Measurements from ENCODE around the gene AP5M1. TPM values are rescaled to one million over a fixed set of nuclear protein-coding genes. Genes with fewer than 3 reads are reported as not detected.
"Not testable (repeated sequence)": the region's sequence is repeated elsewhere in the genome, so short reads cannot be mapped to it uniquely, and the experiment has no call there.

The AP5M1 gene
- total and polyA plus RNA-seq, 4 donors = 11.7 to 36.9 (median 23.3) TPM

GRCh38 chr14:57245941-57246340 lies 22.8 kb upstream of the AP5M1 start:
- H3K36me3 ChIP-seq (ENCODE audit: control insufficient read depth in 1 of 2, insufficient read depth in 2 of 2, low read length in 1 of 2) = no peaks in the 10 kb centered on the region
- ATAC-seq (ENCODE audit: low FRiP score) (no peak), DNase-seq (no peak)
- intact Hi-C loops (cut with DNase I) = no loop called here
- no peak overlapping the region for H3K4me3 ChIP-seq (ENCODE audit: low read length in 2 of 2)
- no peak overlapping the region for H3K27ac ChIP-seq (ENCODE audit: low read depth in 1 of 2, low read length in 2 of 2)
- H3K4me1 ChIP-seq (ENCODE audit: control insufficient read depth in 1 of 2, insufficient read depth in 2 of 2, low read length in 2 of 2) = peaks cover 0 to 2% of the 10 kb centered on the region in 2 donors
- no peaks in the 10 kb centered on the region for H3K27me3 ChIP-seq (ENCODE audit: control insufficient read depth in 1 of 2, insufficient read depth in 2 of 2, low read length in 1 of 2)
- no peaks in the 10 kb centered on the region for H3K9me3 ChIP-seq (ENCODE audit: control insufficient read depth, low read length)
- WGBS, 2 donors = 91% methylated on average over 2 of the region's 2 CpGs

GRCh38 chr14:57246933-57247657 lies 21.7 kb upstream of the AP5M1 start:
- H3K4me1 ChIP-seq (ENCODE audit: control insufficient read depth in 1 of 2, insufficient read depth in 2 of 2, low read length in 2 of 2) = peaks cover 0 to 2% of the 10 kb centered on the region in 2 donors
- no peaks in the 10 kb centered on the region for H3K36me3 ChIP-seq (ENCODE audit: control insufficient read depth in 1 of 2, insufficient read depth in 2 of 2, low read length in 1 of 2)
- DNase-seq = no peak
- no peak for ATAC-seq (ENCODE audit: low FRiP score)
- no peak overlapping the region for H3K4me3 ChIP-seq (ENCODE audit: low read length in 2 of 2)
- no peak overlapping the region for H3K27ac ChIP-seq (ENCODE audit: low read depth in 1 of 2, low read length in 2 of 2)
- no peaks in the 10 kb centered on the region for H3K9me3 ChIP-seq (ENCODE audit: control insufficient read depth, low read length)
- intact Hi-C loops (cut with DNase I) = no loop called here
- no peaks in the 10 kb centered on the region for H3K27me3 ChIP-seq (ENCODE audit: control insufficient read depth in 1 of 2, insufficient read depth in 2 of 2, low read length in 1 of 2)
- WGBS, 2 donors = 67 to 68% methylated on average over 2 of the region's 2 CpGs

- Histone ChIP-seq H3K27ac (ENCODE audit: low read depth in 1 of 2, low read length in 2 of 2) (no peak overlapping the region), H3K27me3 (ENCODE audit: control insufficient read depth in 1 of 2, insufficient read depth in 2 of 2, low read length in 1 of 2) (no peaks in the 10 kb centered on the region), H3K9me3 (ENCODE audit: control insufficient read depth, low read length) (no peaks in the 10 kb centered on the region), H3K36me3 (ENCODE audit: control insufficient read depth in 1 of 2, insufficient read depth in 2 of 2, low read length in 1 of 2) (no peaks in the 10 kb centered on the region), H3K4me3 (ENCODE audit: low read length in 2 of 2) (no peak overlapping the region), H3K4me1 (ENCODE audit: control insufficient read depth in 1 of 2, insufficient read depth in 2 of 2, low read length in 2 of 2) (peaks cover 0 to 2% of the 10 kb centered on the region in 2 donors)
- intact Hi-C loops (cut with DNase I) = loop anchor here in 1 of 2 donors (2.0 kb wide), 1 partner anchor 30 kb away; no protein-coding TSS in a partner anchor
- ATAC-seq (ENCODE audit: low FRiP score) = no peak
- DNase-seq = no peak
Observed at GRCh38 chr14:57254884-57255283, 13.9 kb upstream of the AP5M1 start.

DNA sequence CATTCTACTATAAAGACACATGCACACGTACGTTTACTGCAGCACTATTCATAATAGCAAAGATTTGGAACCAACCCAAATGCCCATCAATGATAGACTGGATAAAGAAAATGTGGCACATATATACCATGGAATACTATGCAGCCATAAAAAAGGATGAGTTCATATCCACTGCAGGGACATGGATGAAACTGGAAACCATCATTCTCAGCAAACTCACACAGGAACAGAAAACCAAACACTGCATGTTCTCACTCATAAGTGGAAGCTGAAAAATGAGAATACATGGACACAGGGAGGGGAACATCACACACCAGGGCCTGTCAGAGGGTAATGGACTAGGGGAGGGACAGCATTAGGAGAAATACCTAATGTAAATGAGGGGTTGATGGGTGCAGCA lies 10.6 kb upstream of the AP5M1 start:
- H3K27me3 ChIP-seq (ENCODE audit: control insufficient read depth in 1 of 2, insufficient read depth in 2 of 2, low read length in 1 of 2); H3K27ac ChIP-seq (ENCODE audit: low read depth in 1 of 2, low read length in 2 of 2); intact Hi-C loops (cut with DNase I); H3K9me3 ChIP-seq (ENCODE audit: control insufficient read depth, low read length); H3K4me1 ChIP-seq (ENCODE audit: control insufficient read depth in 1 of 2, insufficient read depth in 2 of 2, low read length in 2 of 2); ATAC-seq (ENCODE audit: low FRiP score); H3K4me3 ChIP-seq (ENCODE audit: low read length in 2 of 2); DNase-seq; H3K36me3 ChIP-seq (ENCODE audit: control insufficient read depth in 1 of 2, insufficient read depth in 2 of 2, low read length in 1 of 2): not testable (repeated sequence)
- 88 to 95% methylated on average over 2 of the region's 2 CpGs for WGBS, 2 donors

DNA sequence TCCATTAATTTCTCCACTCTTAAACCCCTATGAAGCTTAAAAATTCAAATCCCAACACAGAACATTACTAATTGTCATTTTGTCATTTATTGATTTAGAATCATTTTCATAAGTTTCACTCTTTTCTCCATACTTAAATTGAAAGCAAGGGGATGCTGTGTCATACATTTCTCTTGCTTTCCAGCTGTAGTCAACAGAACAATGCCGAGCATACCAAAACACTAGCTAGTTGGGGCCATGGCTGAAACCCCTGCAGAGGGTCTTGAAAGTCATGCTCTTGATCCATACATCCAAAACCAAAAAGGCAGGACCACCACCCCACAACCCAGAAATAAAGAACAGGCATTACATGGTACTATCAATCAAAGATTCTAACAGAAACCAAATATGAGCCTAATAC lies 9.1 kb upstream of the AP5M1 start:
- H3K36me3 ChIP-seq (ENCODE audit: control insufficient read depth in 1 of 2, insufficient read depth in 2 of 2, low read length in 1 of 2) = no peaks in the 10 kb centered on the region
- no peak overlapping the region for H3K27ac ChIP-seq (ENCODE audit: low read depth in 1 of 2, low read length in 2 of 2)
- intact Hi-C loops (cut with DNase I) = loop anchor here in 1 of 2 donors (10.0 kb wide), 1 partner anchor 135 kb away; the partner anchor contains the start of gene NAA30
- H3K9me3 ChIP-seq (ENCODE audit: control insufficient read depth, low read length) = no peaks in the 10 kb centered on the region
- WGBS, 2 donors = 93 to 95% methylated on average over 1 of the region's 1 CpG
- no peak for DNase-seq
- no peak overlapping the region for H3K4me3 ChIP-seq (ENCODE audit: low read length in 2 of 2)
- peaks cover 1 to 3% of the 10 kb centered on the region in 2 donors for H3K4me1 ChIP-seq (ENCODE audit: control insufficient read depth in 1 of 2, insufficient read depth in 2 of 2, low read length in 2 of 2)
- ATAC-seq (ENCODE audit: low FRiP score) = no peak
- H3K27me3 ChIP-seq (ENCODE audit: control insufficient read depth in 1 of 2, insufficient read depth in 2 of 2, low read length in 1 of 2) = no peaks in the 10 kb centered on the region

- no peak for ATAC-seq (ENCODE audit: low FRiP score)
- Histone ChIP-seq H3K36me3 (ENCODE audit: control insufficient read depth in 1 of 2, insufficient read depth in 2 of 2, low read length in 1 of 2) (no peaks in the 10 kb centered on the region), H3K4me1 (ENCODE audit: control insufficient read depth in 1 of 2, insufficient read depth in 2 of 2, low read length in 2 of 2) (peaks cover 1 to 3% of the 10 kb centered on the region in 2 donors), H3K27me3 (ENCODE audit: control insufficient read depth in 1 of 2, insufficient read depth in 2 of 2, low read length in 1 of 2) (no peaks in the 10 kb centered on the region), H3K27ac (ENCODE audit: low read depth in 1 of 2, low read length in 2 of 2) (no peak overlapping the region), H3K9me3 (ENCODE audit: control insufficient read depth, low read length) (no peaks in the 10 kb centered on the region), H3K4me3 (ENCODE audit: low read length in 2 of 2) (no peak overlapping the region)
- intact Hi-C loops (cut with DNase I) = loop anchor here in 1 of 2 donors (10.0 kb wide), 1 partner anchor 133 kb away; the partner anchor contains the start of gene NAA30
- no peak for DNase-seq
Observed at GRCh38 chr14:57261604-57262003, 7.2 kb upstream of the AP5M1 start.

DNA sequence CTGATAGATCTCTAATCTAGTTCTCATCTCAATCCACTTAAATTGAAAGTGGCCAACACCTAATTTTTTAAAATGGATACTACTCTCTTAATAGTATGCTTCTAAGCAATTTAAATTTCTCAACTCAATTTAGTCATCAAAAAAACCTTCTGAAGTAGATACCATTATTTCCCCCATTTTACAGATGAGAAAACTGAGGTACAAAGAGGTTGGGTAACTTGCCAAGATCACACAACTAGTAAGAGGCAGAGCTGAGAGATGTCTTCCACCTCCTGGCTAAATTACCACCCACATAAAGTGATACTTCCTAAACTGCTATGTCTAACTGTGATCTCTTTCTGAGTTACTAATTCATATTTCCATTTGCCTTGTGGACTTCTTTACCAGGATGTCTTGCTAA lies 6.7 kb upstream of the AP5M1 start:
- Histone ChIP-seq H3K4me3 (ENCODE audit: low read length in 2 of 2) (no peak overlapping the region), H3K27ac (ENCODE audit: low read depth in 1 of 2, low read length in 2 of 2) (no peak overlapping the region), H3K4me1 (ENCODE audit: control insufficient read depth in 1 of 2, insufficient read depth in 2 of 2, low read length in 2 of 2) (peaks cover 1 to 3% of the 10 kb centered on the region in 2 donors), H3K9me3 (ENCODE audit: control insufficient read depth, low read length) (no peaks in the 10 kb centered on the region), H3K27me3 (ENCODE audit: control insufficient read depth in 1 of 2, insufficient read depth in 2 of 2, low read length in 1 of 2) (no peaks in the 10 kb centered on the region), H3K36me3 (ENCODE audit: control insufficient read depth in 1 of 2, insufficient read depth in 2 of 2, low read length in 1 of 2) (no peaks in the 10 kb centered on the region)
- intact Hi-C loops (cut with DNase I) = loop anchor here in 1 of 2 donors (10.0 kb wide), 1 partner anchor 133 kb away; the partner anchor contains the start of gene NAA30
- no peak for DNase-seq
- no peak for ATAC-seq (ENCODE audit: low FRiP score)

- H3K4me3 ChIP-seq (ENCODE audit: low read length in 2 of 2) = no peak overlapping the region
- 21 to 27% methylated on average over 2 of the region's 2 CpGs for WGBS, 2 donors
- DNase-seq (no peak), ATAC-seq (ENCODE audit: low FRiP score) (no peak)
- H3K36me3 ChIP-seq (ENCODE audit: control insufficient read depth in 1 of 2, insufficient read depth in 2 of 2, low read length in 1 of 2) = no peaks in the 10 kb centered on the region
- H3K9me3 ChIP-seq (ENCODE audit: control insufficient read depth, low read length) = no peaks in the 10 kb centered on the region
- H3K27ac ChIP-seq (ENCODE audit: low read depth in 1 of 2, low read length in 2 of 2) = no peak overlapping the region
- intact Hi-C loops (cut with DNase I) = loop anchor here in 1 of 2 donors (10.0 kb wide), 1 partner anchor 129 kb away; the partner anchor contains the start of gene NAA30
- H3K4me1 ChIP-seq (ENCODE audit: control insufficient read depth in 1 of 2, insufficient read depth in 2 of 2, low read length in 2 of 2) = peaks cover 3 to 6% of the 10 kb centered on the region in 2 donors
- H3K27me3 ChIP-seq (ENCODE audit: control insufficient read depth in 1 of 2, insufficient read depth in 2 of 2, low read length in 1 of 2) = no peaks in the 10 kb centered on the region
Observed at GRCh38 chr14:57266065-57266464, 2.7 kb upstream of the AP5M1 start.

- no peaks in the 10 kb centered on the region for H3K27me3 ChIP-seq (ENCODE audit: control insufficient read depth in 1 of 2, insufficient read depth in 2 of 2, low read length in 1 of 2)
- H3K27ac ChIP-seq (ENCODE audit: low read depth in 1 of 2, low read length in 2 of 2) = no peak overlapping the region
- H3K9me3 ChIP-seq (ENCODE audit: control insufficient read depth, low read length) = no peaks in the 10 kb centered on the region
- DNase-seq = no peak
- peaks cover 0 to 3% of the 10 kb centered on the region in 2 donors for H3K36me3 ChIP-seq (ENCODE audit: control insufficient read depth in 1 of 2, insufficient read depth in 2 of 2, low read length in 1 of 2)
- intact Hi-C loops (cut with DNase I) = no loop called here
- no peak for ATAC-seq (ENCODE audit: low FRiP score)
- H3K4me3 ChIP-seq (ENCODE audit: low read length in 2 of 2) = no peak overlapping the region
- WGBS, 2 donors = 92 to 96% methylated on average over 1 of the region's 1 CpG
- H3K4me1 ChIP-seq (ENCODE audit: control insufficient read depth in 1 of 2, insufficient read depth in 2 of 2, low read length in 2 of 2) = peaks cover 2 to 4% of the 10 kb centered on the region in 2 donors
Observed at GRCh38 chr14:57273236-57273635, 4.5 kb downstream of the AP5M1 start.
